Effector memory CD4-positive, alpha-beta T cell (primary cell): ENCODE measurements around the gene HSD17B7.

Experiments used
- DNase-seq, 3 donors: peaks; one replicate each; pipeline ENCODE4 v3.0.0-alpha.2; 2020
- H3K27ac ChIP-seq: 2 replicates; pipeline ENCODE4 v1.7.0; 2013; ENCODE audit warnings: mild to moderate bottlenecking, low read length, moderate library complexity; ENCODE audit not compliant: insufficient read depth, poor library complexity, severe bottlenecking
- H3K27me3 ChIP-seq: replicated peaks from 2 replicates; pipeline ENCODE4 v1.7.0; 2013; ENCODE audit warnings: mild to moderate bottlenecking, low read length; ENCODE audit not compliant: insufficient read depth, control insufficient read depth, poor library complexity, severe bottlenecking
- H3K36me3 ChIP-seq: 2 replicates; pipeline ENCODE4 v1.7.0; 2013; ENCODE audit warnings: mild to moderate bottlenecking, low read length, moderate library complexity; ENCODE audit not compliant: control insufficient read depth, insufficient read depth
- H3K4me1 ChIP-seq: 2 replicates; pipeline ENCODE4 v1.7.0; 2013; ENCODE audit warnings: low read length, mild to moderate bottlenecking; ENCODE audit not compliant: control insufficient read depth, insufficient read depth, poor library complexity, severe bottlenecking
- H3K4me3 ChIP-seq: 2 replicates; pipeline ENCODE4 v1.7.0; 2013; ENCODE audit warnings: low read length, low read depth, mild to moderate bottlenecking; ENCODE audit not compliant: insufficient read depth, poor library complexity, severe bottlenecking
- H3K9me3 ChIP-seq: 2 replicates; pipeline ENCODE4 v1.7.0; 2013; ENCODE audit warnings: mild to moderate bottlenecking, low read length, moderate library complexity; ENCODE audit not compliant: control insufficient read depth

Gene HSD17B7

GRCh38 chr1:162832470-162832869, 42.0 kb downstream of the HSD17B7 start:
- DNase-seq, result no peak
- no peaks in the 10 kb centered on the region for H3K36me3 ChIP-seq
- H3K27me3 ChIP-seq, result no peaks in the 10 kb centered on the region
- no peak overlapping the region for H3K27ac ChIP-seq
- H3K4me1 ChIP-seq, result no peaks in the 10 kb centered on the region
- no peaks in the 10 kb centered on the region for H3K9me3 ChIP-seq
- no peak overlapping the region for H3K4me3 ChIP-seq

DNA sequence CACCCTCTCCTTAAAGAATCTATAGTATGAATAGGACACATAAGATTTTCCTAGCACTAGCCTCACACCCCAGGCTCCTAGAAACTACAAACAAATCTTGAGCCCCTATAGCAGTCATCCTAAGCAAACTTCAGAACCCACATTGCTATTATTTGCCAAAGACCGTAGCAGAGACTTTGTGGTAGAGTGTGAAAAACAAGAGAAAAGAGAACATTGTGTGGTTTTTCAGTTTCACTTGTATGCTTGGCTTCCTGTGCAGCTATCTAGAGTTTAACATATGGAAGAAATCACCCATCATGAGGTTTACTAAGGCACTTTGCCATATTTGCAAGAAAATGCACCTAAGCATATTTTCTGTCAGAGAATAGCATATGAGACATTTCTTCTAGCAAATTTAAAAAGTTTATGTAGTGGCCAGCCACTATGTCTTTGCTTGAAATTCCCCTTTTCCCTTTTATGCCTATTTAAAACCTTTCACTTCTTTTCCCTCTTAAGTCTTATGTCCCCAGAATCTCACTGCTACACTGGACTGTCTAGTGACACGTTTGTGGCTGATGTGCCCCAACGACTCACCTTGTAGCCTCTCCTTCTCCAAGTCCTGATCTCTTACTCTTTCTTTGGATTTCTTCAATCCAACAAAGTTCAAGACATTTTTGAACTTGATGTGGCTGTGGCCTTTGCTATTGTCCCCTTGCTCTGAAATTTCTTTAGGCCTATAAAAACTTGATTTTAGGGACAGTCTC, 44.8 kb downstream of the HSD17B7 start:
- no peak overlapping the region for H3K27ac ChIP-seq
- H3K9me3 ChIP-seq, result peaks cover 10% of the 10 kb centered on the region
- no peaks in the 10 kb centered on the region for H3K27me3 ChIP-seq
- no peak for DNase-seq
- H3K4me1 ChIP-seq, result no peaks in the 10 kb centered on the region
- H3K36me3 ChIP-seq, result no peaks in the 10 kb centered on the region
- H3K4me3 ChIP-seq, result no peak overlapping the region

GRCh38 chr1:162838863-162839262, 48.4 kb downstream of the HSD17B7 start:
- H3K27ac ChIP-seq, result no peak overlapping the region
- peaks cover 10% of the 10 kb centered on the region for H3K9me3 ChIP-seq
- H3K4me1 ChIP-seq, result no peaks in the 10 kb centered on the region
- H3K36me3 ChIP-seq, result no peaks in the 10 kb centered on the region
- H3K4me3 ChIP-seq, result no peak overlapping the region
- no peak for DNase-seq
- no peaks in the 10 kb centered on the region for H3K27me3 ChIP-seq

DNA sequence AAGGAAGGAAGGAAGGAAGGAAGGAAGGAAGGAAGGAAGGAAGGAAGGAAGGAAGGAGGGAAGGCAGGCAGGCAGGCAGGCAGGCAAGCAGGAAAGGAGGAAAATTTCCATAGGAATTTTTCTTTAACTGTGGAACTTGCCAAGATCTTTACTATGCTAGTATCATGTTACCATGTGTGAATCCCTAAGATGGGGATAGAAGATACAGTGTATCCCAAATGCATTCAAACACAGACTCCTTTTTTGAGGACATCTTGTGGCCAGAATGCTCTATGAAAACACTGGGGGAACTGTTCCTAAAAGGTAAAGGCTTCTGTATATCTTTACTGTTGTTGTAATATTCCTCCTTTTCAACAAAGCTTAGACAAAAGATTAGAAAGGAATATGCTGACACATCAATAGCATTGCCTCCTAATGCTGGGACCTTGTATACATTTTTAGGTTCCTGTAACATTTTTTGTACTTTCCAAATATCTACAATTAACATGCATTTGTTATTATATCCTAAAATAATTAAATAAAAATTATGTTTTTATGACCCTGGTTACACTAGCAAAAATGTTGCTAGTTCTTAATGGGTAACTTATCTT, 49.8 kb downstream of the HSD17B7 start:
- peaks cover 10% of the 10 kb centered on the region for H3K9me3 ChIP-seq
- no peak for DNase-seq
- H3K27ac ChIP-seq, result no peak overlapping the region
- no peaks in the 10 kb centered on the region for H3K4me1 ChIP-seq
- H3K36me3 ChIP-seq, result no peaks in the 10 kb centered on the region
- no peaks in the 10 kb centered on the region for H3K27me3 ChIP-seq
- no peak overlapping the region for H3K4me3 ChIP-seq

GRCh38 chr1:162844153-162844552, 53.7 kb downstream of the HSD17B7 start:
- Histone ChIP-seq H3K27ac (no peak overlapping the region), H3K27me3 (no peaks in the 10 kb centered on the region), H3K9me3 (no peaks in the 10 kb centered on the region), H3K36me3 (no peaks in the 10 kb centered on the region), H3K4me1 (no peaks in the 10 kb centered on the region), H3K4me3 (no peak overlapping the region)
- DNase-seq, result no peak

DNA sequence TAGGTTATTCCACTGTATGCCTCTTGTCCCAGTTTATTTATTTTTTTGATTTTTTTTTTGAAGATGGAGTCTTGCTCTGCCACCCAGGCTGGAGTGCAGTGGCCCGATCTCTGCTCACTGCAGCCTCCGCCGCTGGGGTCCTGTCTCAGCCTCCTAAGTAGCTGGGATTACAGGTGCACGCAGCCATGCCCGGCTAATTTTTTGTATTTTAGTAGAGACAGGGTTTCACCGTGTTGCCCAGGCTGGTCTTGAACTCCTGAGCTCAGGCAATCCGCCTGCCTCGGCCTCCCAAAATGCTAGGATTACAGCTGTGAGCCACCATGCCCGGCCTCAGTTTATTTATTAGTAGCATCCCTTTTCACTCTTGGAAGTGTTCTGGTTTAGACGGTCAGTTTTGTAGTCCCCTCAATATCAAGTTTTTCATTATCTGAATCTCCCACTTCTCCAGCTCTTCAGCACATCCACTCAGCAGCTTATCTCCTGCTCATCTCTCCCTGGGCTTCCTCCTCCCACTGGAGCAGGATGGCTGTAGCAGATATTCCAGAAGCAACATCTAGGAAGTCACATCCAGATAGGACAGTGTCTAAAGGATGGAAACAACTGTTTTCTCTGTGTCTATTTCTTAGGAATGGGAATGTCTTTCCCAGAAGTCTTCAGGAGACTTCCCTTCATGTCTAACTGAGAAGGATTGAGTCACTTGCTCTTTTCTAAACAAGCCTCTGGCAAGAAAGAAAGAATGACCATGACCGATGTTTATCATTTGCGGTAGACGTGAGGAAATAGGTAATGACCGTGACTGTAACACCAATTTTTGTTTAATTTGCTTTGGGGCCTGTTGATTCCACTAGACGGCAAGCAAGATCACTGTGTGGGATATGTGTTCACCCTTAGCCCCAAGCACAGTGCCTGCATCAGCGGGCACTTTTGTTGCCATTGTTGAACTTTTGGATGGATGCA, 56.0 kb downstream of the HSD17B7 start:
- no peaks in the 10 kb centered on the region for H3K36me3 ChIP-seq
- H3K4me3 ChIP-seq, result no peak overlapping the region
- no peaks in the 10 kb centered on the region for H3K27me3 ChIP-seq
- no peaks in the 10 kb centered on the region for H3K4me1 ChIP-seq
- H3K27ac ChIP-seq, result no peak overlapping the region
- DNase-seq, result no peak
- H3K9me3 ChIP-seq, result no peaks in the 10 kb centered on the region

GRCh38 chr1:162847839-162848453, 57.4 kb downstream of the HSD17B7 start:
- Histone ChIP-seq H3K27ac (no peak overlapping the region), H3K9me3 (no peaks in the 10 kb centered on the region), H3K4me1 (no peaks in the 10 kb centered on the region), H3K27me3 (no peaks in the 10 kb centered on the region), H3K36me3 (no peaks in the 10 kb centered on the region), H3K4me3 (no peak overlapping the region)
- DNase-seq, result peak; percentile 37 to 67 (median 50)

- no peak for DNase-seq
- H3K9me3 ChIP-seq, result no peaks in the 10 kb centered on the region
- H3K36me3 ChIP-seq, result no peaks in the 10 kb centered on the region
- no peaks in the 10 kb centered on the region for H3K27me3 ChIP-seq
- H3K4me1 ChIP-seq, result no peaks in the 10 kb centered on the region
- H3K4me3 ChIP-seq, result no peak overlapping the region
- no peak overlapping the region for H3K27ac ChIP-seq
These were observed 59.2 kb downstream of the HSD17B7 start for GRCh38 chr1:162849711-162850110.

GRCh38 chr1:162851341-162851740, 60.8 kb downstream of the HSD17B7 start:
- H3K27ac ChIP-seq, result no peak overlapping the region
- H3K36me3 ChIP-seq, result no peaks in the 10 kb centered on the region
- no peaks in the 10 kb centered on the region for H3K27me3 ChIP-seq
- no peaks in the 10 kb centered on the region for H3K4me1 ChIP-seq
- DNase-seq, result no peak
- no peak overlapping the region for H3K4me3 ChIP-seq
- no peaks in the 10 kb centered on the region for H3K9me3 ChIP-seq
